IMR-90 (cell line): ENCODE results near the gene BRINP3. TPM values are rescaled to one million over a fixed set of nuclear protein-coding genes. Genes with fewer than 3 reads are reported as not detected.

ENCODE experiments used
- ATAC-seq: fragments of 200-7000 bp; cut with Tn5 transposase; 2 replicates; pipeline ENCODE4 v1.9.1; 2020; ENCODE audit warnings: low read depth, mild to moderate bottlenecking, moderate library complexity
- BruUV-seq: library from RNA; stranded (reverse); fragments of 400-500 nt; replicated peaks from 2 replicates; lab custom pipeline; 2021; lab: Mats Ljungman, UMichigan
- CTCF ChIA-PET: fragments of 300-600 bp; formaldehyde crosslinking; extraction: SDS; loops from one replicate; lab custom pipeline; 2021; ENCODE audit warnings: antibody characterized with exemption; lab: Yijun Ruan, JAX
- POLR2A ChIA-PET: fragments of 300-600 bp; sonication (Branson Sonifier 250); formaldehyde crosslinking; loops from one replicate; lab custom pipeline; 2022; ENCODE audit warnings: antibody characterized with exemption; ENCODE audit not compliant: unreplicated experiment; lab: Charles Lee
- DNase-seq: peaks from one replicate; pipeline ENCODE4 v3.0.0; 2013
- H2AFZ ChIP-seq: replicated peaks from 2 replicates; pipeline ENCODE3; 2013; ENCODE audit warnings: low read length, mild to moderate bottlenecking; ENCODE audit not compliant: poor library complexity
- H2AK5ac ChIP-seq: 2 replicates; pipeline ENCODE4 v1.6.1; 2013; ENCODE audit warnings: low read depth, low read length, inconsistent platforms
- H2AK9ac ChIP-seq: replicated peaks from 2 replicates; pipeline ENCODE3; 2013; ENCODE audit warnings: mild to moderate bottlenecking, low read depth, low read length, moderate library complexity; ENCODE audit not compliant: poor library complexity
- H2BK120ac ChIP-seq: 2 replicates; pipeline ENCODE4 v1.6.1; 2013; ENCODE audit warnings: low read depth, low read length, inconsistent platforms
- H2BK15ac ChIP-seq: 3 replicates; pipeline ENCODE4 v1.6.1; 2013; ENCODE audit warnings: low read depth, low read length, inconsistent platforms
- H2BK20ac ChIP-seq: 2 replicates; pipeline ENCODE4 v1.6.1; 2013; ENCODE audit warnings: low read depth, mild to moderate bottlenecking, inconsistent platforms, low read length, moderate library complexity
- H2BK5ac ChIP-seq: 2 replicates; pipeline ENCODE4 v1.6.1; 2013; ENCODE audit warnings: mild to moderate bottlenecking, low read depth, low read length, inconsistent platforms; ENCODE audit not compliant: poor library complexity, severe bottlenecking
- H3K14ac ChIP-seq: replicated peaks from 2 replicates; pipeline ENCODE4 v1.6.1; 2013; ENCODE audit warnings: low read depth, low read length, inconsistent platforms
- H3K18ac ChIP-seq: 2 replicates; pipeline ENCODE4 v1.6.1; 2013; ENCODE audit warnings: low read depth, low read length, control low read depth
- H3K23ac ChIP-seq: 2 replicates; pipeline ENCODE4 v1.6.1; 2013; ENCODE audit warnings: low read depth, low read length, inconsistent platforms
- H3K27ac ChIP-seq: 2 replicates; pipeline ENCODE4 v1.5.1; 2013; ENCODE audit warnings: mild to moderate bottlenecking, control low read depth, low read length; ENCODE audit not compliant: insufficient read depth
- H3K27me3 ChIP-seq: 2 replicates; pipeline ENCODE4 v1.6.1; 2013; ENCODE audit warnings: low read length; ENCODE audit not compliant: control insufficient read depth, insufficient read depth
- H3K36me3 ChIP-seq: 2 replicates; pipeline ENCODE4 v1.6.1; 2013; ENCODE audit warnings: low read length, mixed read lengths; ENCODE audit not compliant: control insufficient read depth, insufficient read depth
- H3K4ac ChIP-seq: 2 replicates; pipeline ENCODE4 v1.6.1; 2013; ENCODE audit warnings: low read depth, low read length, inconsistent platforms
- H3K4me1 ChIP-seq: 2 replicates; pipeline ENCODE4 v1.6.1; 2013; ENCODE audit warnings: low read length, mixed read lengths; ENCODE audit not compliant: control insufficient read depth, insufficient read depth
- H3K4me2 ChIP-seq: 2 replicates; pipeline ENCODE4 v1.6.1; 2013; ENCODE audit warnings: low read depth, mild to moderate bottlenecking, control low read depth, low read length, moderate library complexity
- H3K4me3 ChIP-seq: 2 replicates; pipeline ENCODE4 v1.5.1; 2013; ENCODE audit warnings: low read depth, mild to moderate bottlenecking, control low read depth, low read length, moderate library complexity; ENCODE audit not compliant: insufficient read depth
- H3K56ac ChIP-seq: 2 replicates; pipeline ENCODE4 v1.6.1; 2013; ENCODE audit warnings: low read length, inconsistent platforms; ENCODE audit not compliant: insufficient read depth; ENCODE audit errors: extremely low read depth
- H3K79me1 ChIP-seq, 2 experiments: 2 replicates each; pipeline ENCODE4 v1.6.1; 2013; ENCODE audit warnings: low read length in 2 of 2, inconsistent platforms in 1 of 2, low read depth in 1 of 2
- H3K9ac ChIP-seq: 2 replicates; pipeline ENCODE4 v1.6.1; 2013; ENCODE audit warnings: low read depth, low read length, control low read depth
- H3K9me1 ChIP-seq: 2 replicates; pipeline ENCODE4 v1.6.1; 2013; ENCODE audit warnings: low read length, inconsistent platforms; ENCODE audit not compliant: insufficient read depth
- H3K9me3 ChIP-seq: 2 replicates; pipeline ENCODE4 v1.6.1; 2013; ENCODE audit warnings: low read length; ENCODE audit not compliant: control insufficient read depth, insufficient read depth
- H4K20me1 ChIP-seq: 2 replicates; pipeline ENCODE4 v1.6.1; 2013; ENCODE audit warnings: low read length, inconsistent platforms; ENCODE audit not compliant: insufficient read depth
- H4K5ac ChIP-seq: 2 replicates; pipeline ENCODE4 v1.6.1; 2013; ENCODE audit warnings: mild to moderate bottlenecking, low read depth, low read length, control low read depth
- H4K8ac ChIP-seq, 2 experiments: 2 replicates each; pipeline ENCODE4 v1.6.1; 2013; ENCODE audit warnings: low read depth in 2 of 2, low read length in 2 of 2, control low read depth in 1 of 2, inconsistent platforms in 1 of 2
- H4K91ac ChIP-seq: 2 replicates; pipeline ENCODE4 v1.6.1; 2013; ENCODE audit warnings: low read depth, low read length, inconsistent platforms; ENCODE audit not compliant: insufficient read depth
- CEBPB ChIP-seq: IDR thresholded peaks from 2 replicates; pipeline ENCODE4 v1.6.1; 2012; ENCODE audit warnings: low read depth, low read length, improper control_type of control experiment
- CHD1 ChIP-seq: IDR thresholded peaks from 2 replicates; pipeline ENCODE4 v1.6.1; 2012; ENCODE audit warnings: low read depth, low read length, improper control_type of control experiment
- CTCF ChIP-seq: conservative IDR thresholded peaks from 2 replicates; pipeline ENCODE4 v1.5.1; 2012; ENCODE audit warnings: mild to moderate bottlenecking, low read depth, low read length, improper control_type of control experiment
- MAFK ChIP-seq: IDR thresholded peaks from 2 replicates; pipeline ENCODE4 v1.6.1; 2012; ENCODE audit warnings: low read depth, low read length, improper control_type of control experiment
- MXI1 ChIP-seq: IDR thresholded peaks from 2 replicates; pipeline ENCODE4 v1.6.1; 2012; ENCODE audit warnings: low read depth, mild to moderate bottlenecking, low read length, moderate library complexity, borderline replicate concordance
- NFE2L2 ChIP-seq: fragments of 150-350 bp; IDR thresholded peaks from 2 replicates; pipeline ENCODE4 v1.6.1; 2016; ENCODE audit warnings: low read depth, mild to moderate bottlenecking, low read length
- RAD21 ChIP-seq: IDR thresholded peaks from 2 replicates; pipeline ENCODE4 v1.6.1; 2012; ENCODE audit warnings: low read length, improper control_type of control experiment
- RCOR1 ChIP-seq: IDR thresholded peaks from 2 replicates; pipeline ENCODE4 v1.6.1; 2012; ENCODE audit warnings: mild to moderate bottlenecking, low read length, improper control_type of control experiment; ENCODE audit not compliant: insufficient replicate concordance
- SMC3 ChIP-seq: fragments of 150-350 bp; IDR thresholded peaks from 2 replicates; pipeline ENCODE4 v1.6.1; 2016; ENCODE audit warnings: low read depth, mild to moderate bottlenecking, antibody characterized with exemption, low read length, moderate library complexity
- WGBS, 2 experiments: methylation state at CpG; one replicate each; pipeline versions ENCODE4 v1.1.5 to v1.1.7; 2013; ENCODE audit warnings: missing lambda C conversion rate in 2 of 2; ENCODE audit not compliant: insufficient read length in 1 of 2; ENCODE audit errors: extremely low coverage in 2 of 2; 5-methylcytosine and 5-hydroxymethylcytosine counted together
- dilution Hi-C: fragments of 300-500 bp; cut with HindIII; formaldehyde crosslinking; loops from one replicate; pipeline ENCODE4 v1.14.3; 2018; ENCODE audit warnings: low sequenced_read_pairs; ENCODE audit not compliant: unreplicated experiment
- in situ Hi-C: fragments of 300-500 bp; cut with MboI; formaldehyde crosslinking; loops from 3 replicates; pipeline ENCODE4 v1.14.3; 2019; ENCODE audit warnings: low sequenced_read_pairs, inconsistent platforms, mixed read lengths
- intact Hi-C: fragments of 100-400 bp; cut with micrococcal nuclease; formaldehyde crosslinking; loops from 2 replicates; pipeline ENCODE4 v1.10.0; 2022
- polyA plus RNA-seq, 3 experiments: library from polyadenylated mRNA; depleted of rRNA; stranded (reverse); fragments of >200 nt; gene quantifications; 2 replicates each; pipeline ENCODE4 v1.2.3, GENCODE V29; 2012; ENCODE audit warnings: low replicate concordance in 1 of 3
- total RNA-seq: library from RNA; depleted of rRNA; stranded (reverse); fragments of >200 nt; gene quantifications from 2 replicates; pipeline ENCODE4 v1.2.3, GENCODE V29; 2012

The BRINP3 gene
- total and polyA plus RNA-seq, 2 of the 4 experiments (the other 2 are of a cell fraction) = 0.15 to 0.36 TPM

GRCh38 chr1:190494451-190494850 lies 16.8 kb upstream of the BRINP3 start:
- Histone ChIP-seq H3K27ac (no peak overlapping the region), H3K27me3 (no peaks in the 10 kb centered on the region), H3K23ac (no peak overlapping the region), H3K36me3 (no peaks in the 10 kb centered on the region), H3K4me1 (no peaks in the 10 kb centered on the region), H2AFZ (no peak overlapping the region), H3K14ac (no peak overlapping the region), H2BK15ac (no peak overlapping the region), H3K4me2 (no peak overlapping the region), H2BK120ac (no peak overlapping the region), H3K4ac (no peak overlapping the region), H3K9me3 (no peaks in the 10 kb centered on the region), H4K20me1 (no peaks in the 10 kb centered on the region), H3K9me1 (no peaks in the 10 kb centered on the region), H3K9ac (no peak overlapping the region), H2BK5ac (no peak overlapping the region), H3K79me1 (no peaks in the 10 kb centered on the region), H2AK9ac (no peak overlapping the region), H3K18ac (no peak overlapping the region), H4K8ac (no peak overlapping the region), H3K4me3 (no peak overlapping the region), H2AK5ac (no peak overlapping the region), H4K91ac (no peak overlapping the region), H4K5ac (no peak overlapping the region), H3K56ac (no peak overlapping the region), H2BK20ac (no peak overlapping the region)
- DNase-seq (no peak), ATAC-seq (no peak)
- WGBS, 2 experiments = 84% methylated on average over 3 of the region's 4 CpGs; no CpG with 5 or more reads in 1 of the 2 experiments
- no TSS peak for BruUV-seq
- intact Hi-C loops = no loop called here
- dilution Hi-C loops = no loop called here
- CTCF ChIA-PET = interaction anchor here (0.6 to 1.0 kb wide), 3 partner anchors 10 to 14 kb away, joined by 3 read pairs; no protein-coding TSS in a partner anchor
- POLR2A ChIA-PET = no interaction called here
- in situ Hi-C loops = no loop called here
- TF ChIP-seq CHD1 (no peak), MXI1 (no peak), CEBPB (no peak), MAFK (no peak), NFE2L2 (no peak), CTCF (no peak), RCOR1 (no peak), RAD21 (no peak), SMC3 (no peak)
